Hindlimb muscle (tissue), 1 donor: ENCODE results near the gene SNRPD2. TPM values are rescaled to one million over a fixed set of nuclear protein-coding genes. Genes with fewer than 3 reads are reported as not detected.
"Not testable (repeated sequence)": the region's sequence is repeated elsewhere in the genome, so short reads cannot be mapped to it uniquely, and the experiment has no call there.

Experiments
- DNase-seq: peaks from one replicate; pipeline ENCODE4 v3.0.0-alpha.2; 2013
- polyA plus RNA-seq: library from polyadenylated mRNA; unstranded; fragments of 120-200 nt; gene quantifications from one replicate; pipeline ENCODE4 v1.2.1, GENCODE V29; 2013; ENCODE audit not compliant: insufficient read length

The SNRPD2 gene
- polyA plus RNA-seq, 1 donor, result 238 TPM

DNA sequence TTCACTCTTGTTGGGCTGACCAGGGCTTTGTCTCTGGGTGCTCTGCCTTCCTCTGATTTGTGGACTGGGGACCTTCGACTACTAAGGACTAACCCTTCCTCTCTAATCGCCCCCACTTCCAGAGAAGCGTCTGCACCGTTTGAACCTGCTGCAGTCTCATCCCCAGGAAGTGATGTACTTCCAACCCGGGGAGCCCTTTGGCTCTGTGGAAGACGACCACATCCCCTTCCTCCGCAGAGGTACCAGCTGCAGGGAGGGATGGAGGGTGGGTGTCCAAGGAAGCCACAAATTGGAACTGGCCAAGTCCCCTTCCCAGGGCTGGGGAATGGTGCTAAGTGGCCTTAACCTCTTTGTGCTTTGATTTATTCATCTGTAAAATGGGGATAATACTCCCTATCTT lies 9.9 kb upstream of the SNRPD2 start:
- DNase-seq, result no peak

DNA sequence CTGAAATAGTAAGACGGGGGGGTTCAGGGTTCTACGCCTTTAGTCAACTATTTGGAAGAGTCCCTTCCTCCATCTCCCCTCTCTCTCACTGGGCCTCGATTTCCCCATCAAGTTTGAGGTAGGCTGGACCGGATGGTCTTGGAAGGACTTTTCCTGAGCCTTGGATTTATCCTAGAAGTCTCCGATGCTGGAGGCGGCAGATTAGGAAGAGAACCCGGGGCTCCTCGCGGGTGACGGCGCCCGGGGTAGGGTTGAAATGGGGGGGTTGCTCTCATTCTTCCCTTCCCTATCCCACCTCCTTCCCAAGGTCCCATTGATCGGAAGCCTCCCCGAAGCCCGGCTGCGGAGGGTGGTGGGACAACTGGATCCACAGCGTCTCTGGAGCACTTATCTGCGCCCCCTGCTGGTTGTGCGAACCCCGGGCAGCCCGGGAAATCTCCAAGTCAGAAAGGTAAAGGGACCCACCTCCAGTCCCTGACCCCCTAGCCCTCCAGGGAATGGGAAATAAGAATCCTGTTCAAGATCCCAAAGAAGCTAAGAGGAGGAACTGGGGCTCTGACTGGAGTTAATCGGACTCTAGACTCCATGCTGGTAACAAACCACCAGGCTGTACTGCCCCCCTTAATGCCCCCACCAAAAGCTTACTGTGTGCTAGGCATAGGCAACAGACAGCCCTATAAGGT lies 1.5 kb upstream of the SNRPD2 start:
- peak; percentile 68 for DNase-seq

DNA sequence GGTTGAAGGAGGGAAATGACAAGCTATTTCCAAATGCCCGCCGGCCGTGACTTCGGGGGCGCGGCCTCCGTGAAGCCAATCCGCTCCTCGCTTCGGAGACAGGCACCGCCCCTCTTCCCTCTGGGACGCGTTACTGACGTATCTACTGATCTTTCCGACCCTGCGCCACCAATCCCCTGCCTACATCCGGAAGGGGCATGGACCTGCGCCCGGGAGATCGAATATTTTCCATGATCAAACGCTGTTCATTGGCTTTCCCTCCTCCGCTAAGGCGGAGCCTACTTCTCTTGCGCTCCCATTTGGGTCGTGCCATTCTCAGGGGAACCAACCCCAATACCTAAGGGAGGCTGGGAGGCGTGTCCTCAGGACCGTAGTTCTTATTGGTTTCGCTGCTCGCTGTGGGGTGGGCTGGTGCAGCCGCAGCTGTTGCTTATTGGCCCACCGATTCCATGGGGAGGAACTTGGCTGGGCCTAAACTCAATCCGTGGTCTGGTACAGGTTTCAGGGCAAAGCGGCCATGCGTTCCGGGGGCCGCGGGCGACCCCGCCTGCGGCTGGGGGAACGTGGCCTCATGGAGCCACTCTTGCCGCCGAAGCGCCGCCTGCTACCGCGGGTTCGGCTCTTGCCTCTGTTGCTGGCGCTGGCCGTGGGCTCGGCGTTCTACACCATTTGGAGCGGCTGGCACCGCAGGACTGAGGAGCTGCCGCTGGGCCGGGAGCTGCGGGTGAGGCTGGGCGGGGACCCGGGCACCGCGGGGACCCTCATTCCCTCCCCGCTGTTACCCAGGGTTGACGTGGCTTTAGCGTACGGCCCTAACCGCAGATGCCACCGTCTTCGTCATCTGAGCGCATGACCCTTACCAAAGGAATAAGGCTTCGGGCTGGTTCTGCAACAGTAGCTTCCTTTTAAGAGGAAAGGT lies 693 bp upstream of the SNRPD2 start, which contains the start of gene QPCTL:
Gene QPCTL, plus strand, starts transcription at position 480 of the 919 bp plus-strand sequence. Its CDS starts 38 bp downstream, at position 518.
- DNase-seq, result peak; percentile 95

DNA sequence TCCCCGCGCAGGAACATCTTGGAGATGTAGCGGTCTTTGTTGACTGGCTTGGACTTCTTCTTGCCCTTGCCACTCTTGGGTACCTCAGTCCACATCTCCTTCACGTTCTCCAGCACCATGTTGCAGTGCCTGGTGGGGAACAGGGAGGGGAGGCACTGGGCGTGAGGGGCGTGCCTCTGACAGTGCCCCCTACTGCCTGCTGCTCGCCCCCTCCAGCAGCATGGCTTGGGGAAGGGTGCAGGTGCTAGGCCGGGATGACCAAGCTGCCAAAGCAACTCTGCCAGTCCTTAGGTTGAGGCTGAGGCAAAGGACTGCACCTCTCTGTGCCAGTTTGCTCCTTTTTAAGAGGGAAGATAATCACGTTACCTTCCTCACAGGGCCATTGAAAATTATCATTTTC lies 4.2 kb downstream of the SNRPD2 start:
- no peak for DNase-seq

DNA sequence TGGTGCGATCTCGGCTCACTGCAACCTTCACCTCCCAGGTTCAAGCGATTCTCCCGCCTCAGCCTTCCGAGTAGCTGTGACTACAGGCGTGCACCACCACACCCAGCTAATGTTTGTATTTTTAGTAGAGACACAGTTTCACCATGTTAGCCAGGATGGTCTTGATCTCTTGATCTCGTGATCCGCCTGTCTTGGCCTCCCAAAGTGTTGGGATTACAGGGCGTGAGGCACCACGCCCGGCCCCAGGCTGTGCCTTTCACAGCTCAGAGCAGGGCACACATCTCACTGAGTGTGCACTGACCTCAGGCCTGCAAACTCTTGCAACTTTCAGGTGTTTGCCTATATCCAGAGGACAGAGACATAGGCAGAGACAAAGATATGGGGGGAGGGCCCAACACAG lies 6.7 kb downstream of the SNRPD2 start:
- DNase-seq, result not testable (repeated sequence)

DNA sequence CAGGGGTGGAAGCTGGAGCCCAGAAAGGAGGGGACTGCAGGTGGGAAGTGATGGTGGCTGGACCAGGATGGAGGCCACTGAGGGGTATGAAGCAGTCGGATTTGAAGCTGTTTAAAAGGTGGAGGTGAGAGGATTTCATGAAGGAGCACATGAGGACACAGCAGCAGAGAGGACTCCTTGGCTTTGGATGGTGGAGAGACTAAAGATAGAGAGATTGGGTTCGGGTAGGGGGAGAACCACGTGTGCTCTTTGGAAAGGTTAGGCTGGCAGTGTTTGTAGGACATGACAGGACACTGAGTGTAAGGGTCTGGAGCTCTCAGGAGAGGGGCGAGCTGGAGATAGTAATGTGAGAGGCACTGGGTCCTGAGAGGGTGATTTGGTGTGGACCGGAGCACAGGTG lies 8.8 kb downstream of the SNRPD2 start:
- DNase-seq, result no peak

DNA sequence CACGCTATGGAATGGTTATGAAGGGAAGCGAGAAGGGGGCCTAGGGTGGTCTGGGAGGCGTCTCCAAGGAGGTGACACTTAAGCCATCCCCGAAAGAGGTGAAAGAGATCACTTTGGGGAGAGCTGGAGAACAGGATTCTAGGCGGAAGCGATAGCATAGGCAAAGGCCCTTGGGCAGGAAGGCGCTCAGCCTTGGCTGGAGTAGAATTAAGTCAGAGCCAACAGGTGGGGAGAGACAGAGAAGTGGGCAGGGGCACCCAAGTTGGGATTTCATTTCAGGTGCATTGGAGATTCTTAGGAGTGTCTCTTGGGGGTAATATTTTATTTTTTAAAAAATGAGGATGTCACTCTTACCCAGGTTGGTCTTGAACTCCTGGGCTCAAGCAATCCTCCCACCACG lies 9.6 kb downstream of the SNRPD2 start:
- DNase-seq, result no peak

DNA sequence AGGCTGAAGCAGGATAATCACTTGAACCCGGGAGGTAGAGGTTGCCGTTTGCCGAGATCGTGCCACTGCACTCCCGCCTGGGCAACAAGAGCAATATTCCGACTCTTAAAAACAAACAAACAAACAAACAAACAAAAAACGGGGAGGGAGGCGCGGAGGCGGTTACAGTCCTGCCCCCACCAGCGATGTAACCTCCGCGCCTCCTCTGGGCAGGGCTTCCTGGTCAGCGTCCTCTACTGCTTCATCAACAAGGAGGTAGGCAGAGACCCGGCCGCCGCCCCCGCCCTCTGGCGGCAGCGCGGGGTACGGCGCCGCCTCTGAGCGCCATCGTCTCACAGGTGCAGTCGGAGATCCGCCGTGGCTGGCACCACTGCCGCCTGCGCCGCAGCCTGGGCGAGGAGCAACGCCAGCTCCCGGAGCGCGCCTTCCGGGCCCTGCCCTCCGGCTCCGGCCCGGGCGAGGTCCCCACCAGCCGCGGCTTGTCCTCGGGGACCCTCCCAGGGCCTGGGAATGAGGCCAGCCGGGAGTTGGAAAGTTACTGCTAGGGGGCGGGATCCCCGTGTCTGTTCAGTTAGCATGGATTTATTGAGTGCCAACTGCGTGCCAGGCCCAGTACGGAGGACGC lies 10.2 kb downstream of the SNRPD2 start:
- peak; percentile 66 for DNase-seq

DNA sequence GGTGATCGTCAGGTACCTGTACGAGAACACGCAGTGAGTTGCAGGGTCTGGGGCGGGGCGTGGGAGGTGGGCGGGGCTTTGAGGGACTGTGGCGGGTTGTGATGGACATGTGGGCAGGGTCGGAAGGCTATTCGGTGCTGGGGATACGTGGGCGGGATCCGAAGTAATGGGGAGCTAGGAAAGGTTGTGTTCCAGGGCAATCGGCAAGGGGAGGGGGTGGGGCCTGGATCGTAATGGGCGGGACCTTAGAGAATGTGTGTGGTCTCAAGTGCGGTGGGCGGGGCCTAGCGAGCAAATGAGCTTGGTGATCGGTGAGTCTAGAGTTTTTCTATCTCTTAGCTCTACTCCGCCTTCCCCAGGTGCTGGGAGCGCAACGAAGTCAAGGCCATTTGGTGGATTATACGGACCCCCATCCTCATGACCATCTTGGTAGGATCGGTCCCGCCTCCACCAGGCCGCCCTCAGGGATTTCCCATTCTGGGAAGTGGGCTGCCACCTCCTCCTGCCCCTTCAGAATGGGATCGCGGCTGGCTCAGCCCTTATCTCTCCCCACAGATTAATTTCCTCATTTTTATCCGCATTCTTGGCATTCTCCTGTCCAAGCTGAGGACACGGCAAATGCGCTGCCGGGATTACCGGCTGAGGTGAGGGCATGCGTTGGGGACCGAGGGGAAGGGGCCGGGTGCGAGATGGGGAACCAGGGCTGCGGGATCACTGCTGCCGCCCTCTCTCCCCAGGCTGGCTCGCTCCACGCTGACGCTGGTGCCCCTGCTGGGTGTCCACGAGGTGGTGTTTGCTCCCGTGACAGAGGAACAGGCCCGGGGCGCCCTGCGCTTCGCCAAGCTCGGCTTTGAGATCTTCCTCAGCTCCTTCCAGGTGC lies 14.2 kb downstream of the SNRPD2 start:
- no peak for DNase-seq

DNA sequence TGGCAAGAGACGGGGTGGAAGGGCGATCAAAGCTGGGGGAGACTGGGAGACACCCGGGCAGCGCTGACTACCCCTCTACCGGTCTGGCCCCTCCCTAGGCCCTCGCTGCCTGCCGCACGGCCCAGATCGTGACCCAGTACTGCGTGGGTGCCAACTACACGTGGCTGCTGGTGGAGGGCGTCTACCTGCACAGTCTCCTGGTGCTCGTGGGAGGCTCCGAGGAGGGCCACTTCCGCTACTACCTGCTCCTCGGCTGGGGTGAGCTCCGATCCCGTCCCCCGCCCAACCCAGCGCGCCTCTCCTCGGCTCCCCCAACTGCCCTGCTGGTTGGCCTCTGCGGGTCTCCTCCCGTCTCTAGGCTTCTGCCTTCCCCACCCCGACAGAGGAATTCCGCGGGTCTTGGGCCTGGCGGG lies 14.9 kb downstream of the SNRPD2 start:
- no peak for DNase-seq

DNA sequence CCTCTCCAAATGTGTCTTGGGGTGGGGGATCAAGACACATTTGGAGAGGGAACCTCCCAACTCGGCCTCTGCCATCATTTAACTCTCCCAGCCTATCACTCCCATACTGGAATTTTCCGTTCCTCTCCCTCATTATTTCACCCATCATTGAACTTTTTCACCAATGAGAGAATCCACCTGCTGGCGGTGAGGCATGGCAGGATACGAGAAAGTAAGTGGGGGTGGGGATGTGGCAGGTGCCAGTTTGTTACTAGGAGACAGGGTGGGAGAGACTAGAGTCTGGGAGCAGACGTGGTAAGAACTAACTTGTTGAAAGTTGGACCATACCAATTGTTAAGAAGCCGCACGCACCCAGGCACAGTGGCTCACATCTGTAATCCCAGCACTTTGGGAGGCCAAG lies 16.8 kb downstream of the SNRPD2 start:
- no peak for DNase-seq

DNA sequence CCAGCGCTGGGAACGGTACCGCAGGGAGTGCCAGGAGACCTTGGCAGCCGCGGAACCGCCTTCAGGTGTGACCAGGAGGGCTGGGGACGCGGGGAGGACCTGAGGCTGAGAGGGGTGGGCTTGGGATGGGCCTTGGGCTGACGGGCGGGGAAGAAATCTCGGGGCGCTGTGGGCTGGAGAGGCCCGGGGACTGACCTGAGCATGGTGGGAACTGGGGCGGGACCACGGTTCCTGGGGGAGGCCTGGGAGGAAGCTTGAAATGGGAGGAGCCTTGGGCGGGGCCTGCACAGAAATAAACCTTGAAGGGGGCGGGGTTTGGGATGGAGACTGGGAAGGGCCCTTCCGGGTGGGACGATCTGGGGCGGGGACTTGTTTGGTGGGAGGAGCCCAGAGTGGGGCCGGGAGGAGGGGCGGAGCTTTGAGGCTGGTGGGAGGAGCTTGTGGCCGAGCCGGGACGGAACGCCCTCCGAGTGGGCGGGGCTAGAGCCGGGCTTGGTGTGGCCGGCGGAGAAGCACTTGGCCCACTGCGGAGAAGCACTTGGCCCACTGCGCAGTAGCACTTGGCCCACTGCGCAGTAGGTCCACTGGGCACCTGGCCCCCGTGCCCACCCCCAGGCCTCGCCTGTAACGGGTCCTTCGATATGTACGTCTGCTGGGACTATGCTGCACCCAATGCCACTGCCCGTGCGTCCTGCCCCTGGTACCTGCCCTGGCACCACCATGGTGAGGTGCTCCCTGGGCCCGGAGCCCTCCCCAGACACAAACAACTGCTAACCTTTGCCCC lies 20.9 kb downstream of the SNRPD2 start:
- no peak for DNase-seq

DNA sequence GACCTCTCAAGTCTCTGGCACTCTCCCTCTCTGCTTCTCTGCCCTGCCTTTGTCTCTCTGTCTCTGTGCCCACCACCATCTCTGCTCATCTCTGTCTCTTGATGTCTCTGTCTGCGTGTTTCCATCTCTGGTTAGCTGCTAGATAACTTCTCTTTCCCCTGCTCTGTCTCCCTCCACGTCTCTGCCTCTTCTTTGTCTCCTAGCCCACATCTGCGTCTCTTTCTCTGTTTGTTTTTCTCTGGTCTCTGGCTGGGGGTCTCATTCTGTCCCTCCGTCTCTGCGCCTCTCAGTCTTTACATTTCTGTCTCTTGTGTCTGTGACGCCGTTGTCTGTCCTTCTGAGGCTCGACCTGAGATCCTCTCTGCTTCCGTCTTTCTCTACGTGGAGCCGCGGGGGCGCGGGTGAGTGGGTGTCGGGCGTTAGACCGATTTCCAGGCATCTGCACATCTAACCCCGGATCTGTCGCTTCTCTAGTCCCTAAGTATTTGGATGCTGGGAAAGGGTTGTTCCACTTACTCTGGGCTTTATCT lies 23.3 kb downstream of the SNRPD2 start:
- DNase-seq, result no peak

DNA sequence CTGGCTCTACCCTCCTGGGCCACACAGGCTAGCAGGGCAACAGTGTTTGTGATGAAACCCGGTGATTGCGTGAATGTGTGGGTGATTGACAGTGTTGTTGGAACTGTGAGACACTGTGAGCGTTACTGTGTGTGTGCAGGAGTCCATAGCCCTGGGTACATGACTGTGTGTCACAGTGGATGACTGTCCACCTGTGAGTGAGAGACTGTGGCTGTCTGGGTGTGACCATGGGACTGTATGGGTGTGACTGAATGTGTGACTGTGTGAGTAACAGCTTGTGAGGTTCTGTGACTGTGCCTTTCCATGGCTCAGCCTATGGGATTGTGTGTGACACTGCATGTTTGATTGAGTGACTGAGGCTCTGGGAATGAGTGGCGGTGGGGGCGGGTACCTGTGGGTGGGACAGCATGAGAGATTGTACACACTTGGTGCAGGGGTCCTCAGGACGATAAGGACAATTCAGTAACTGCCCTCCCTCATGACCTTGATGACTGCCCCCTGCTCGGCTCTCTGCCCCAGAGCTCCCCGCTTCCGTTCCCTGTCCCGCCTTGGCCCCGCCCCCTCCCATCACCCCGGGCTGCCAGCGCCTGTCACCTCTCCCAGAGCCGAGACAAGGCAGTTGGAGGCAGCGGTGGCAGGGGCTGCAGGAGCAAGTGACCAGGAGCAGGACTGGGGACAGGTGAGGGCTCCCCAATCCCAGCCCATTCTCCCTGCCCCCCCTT lies 24.0 kb downstream of the SNRPD2 start, which contains the start of gene GIPR:
Gene GIPR, plus strand, starts transcription at position 602 of the 722 bp plus-strand sequence. CDS start 1,300 bp downstream, outside the sequence.
- no peak for DNase-seq

DNA sequence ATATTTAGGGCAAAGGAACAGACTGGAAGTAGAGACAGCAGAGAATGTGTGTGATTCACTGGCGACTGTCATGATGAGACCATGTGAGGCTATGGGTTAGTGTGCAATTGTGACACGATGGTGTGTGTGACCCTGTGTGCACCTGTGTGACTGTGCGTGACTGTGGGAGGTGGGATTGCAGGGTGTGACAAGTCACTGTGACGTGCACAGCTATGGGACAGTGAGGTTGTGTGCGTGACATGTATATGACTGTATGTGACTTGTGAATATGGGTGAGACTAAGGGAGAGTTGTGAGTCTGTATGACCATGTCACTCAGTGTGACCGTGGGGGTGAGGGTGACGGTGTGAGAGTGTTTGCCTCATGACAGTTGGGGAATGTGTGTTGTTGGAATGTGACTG lies 27.2 kb downstream of the SNRPD2 start:
- DNase-seq, result no peak

DNA sequence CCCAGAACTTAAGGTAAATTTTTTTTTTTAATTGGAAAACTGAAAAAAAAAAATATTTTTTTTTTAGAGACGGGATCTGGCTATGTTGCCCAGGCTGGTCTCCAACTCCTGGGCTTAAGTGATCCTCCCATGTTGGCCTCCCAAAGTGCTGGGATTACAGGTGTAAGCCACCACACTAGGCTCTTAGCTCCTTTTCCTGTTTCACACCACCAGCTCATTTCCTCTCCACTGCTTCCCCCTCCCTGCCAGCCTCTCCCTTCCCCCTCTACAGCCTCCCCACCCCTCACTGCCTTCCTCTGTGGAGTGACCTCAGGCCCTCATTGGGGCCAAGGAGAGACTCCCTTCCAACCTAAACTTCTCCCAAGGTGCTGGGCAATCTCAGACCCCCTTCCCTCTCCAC lies 28.0 kb downstream of the SNRPD2 start:
- DNase-seq, result no peak

DNA sequence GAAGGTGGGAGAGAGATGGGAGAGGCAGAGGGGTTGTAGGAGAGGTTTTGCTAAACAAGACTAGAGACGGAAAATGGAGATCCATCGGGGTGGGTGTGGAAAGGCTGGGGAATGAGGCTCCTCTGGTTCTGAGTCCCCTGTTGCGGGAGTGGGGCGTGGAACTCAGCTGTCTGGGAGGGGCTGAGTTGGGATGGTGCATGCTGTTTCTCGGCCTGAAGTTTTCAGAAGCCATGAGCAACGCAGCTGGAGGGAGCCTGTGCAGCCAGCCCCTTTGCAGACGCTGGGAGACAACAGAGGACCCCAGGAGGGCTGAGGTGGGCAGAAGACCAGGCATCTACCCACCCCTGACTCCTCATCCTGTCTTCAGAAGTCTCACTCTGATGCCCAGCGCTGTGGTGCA lies 31.1 kb downstream of the SNRPD2 start:
- DNase-seq, result no peak

DNA sequence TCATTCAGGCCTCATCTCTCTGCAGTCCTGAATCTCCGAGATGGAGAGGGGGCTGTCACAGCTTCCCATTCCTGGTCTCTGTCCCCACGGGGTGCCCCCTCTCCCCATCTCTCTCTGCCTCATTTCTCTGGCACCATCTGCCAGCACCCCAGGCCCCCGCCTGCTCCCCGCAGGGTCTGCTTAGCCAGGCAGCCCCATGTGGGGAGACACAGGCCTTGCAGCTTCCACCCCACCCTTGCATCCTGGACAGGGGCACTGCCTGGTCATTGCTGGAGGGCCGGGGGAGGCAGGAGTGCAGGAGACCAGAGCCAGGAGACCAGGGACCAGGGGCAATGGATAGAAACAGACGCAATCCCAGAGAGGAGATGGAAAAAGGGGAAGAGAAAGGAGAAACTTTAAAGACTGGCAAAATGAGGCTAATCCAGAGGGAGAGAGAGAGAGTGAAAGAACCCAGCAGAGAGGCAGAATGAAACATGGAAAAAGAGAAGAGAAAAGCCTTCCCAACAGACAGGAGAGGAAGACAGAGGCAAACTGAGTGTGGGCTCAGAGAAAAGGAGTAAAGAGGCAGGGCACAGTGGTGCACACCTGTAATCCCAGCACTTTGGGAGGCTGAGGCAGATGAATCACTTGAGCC lies 32.5 kb downstream of the SNRPD2 start:
- no peak for DNase-seq

DNA sequence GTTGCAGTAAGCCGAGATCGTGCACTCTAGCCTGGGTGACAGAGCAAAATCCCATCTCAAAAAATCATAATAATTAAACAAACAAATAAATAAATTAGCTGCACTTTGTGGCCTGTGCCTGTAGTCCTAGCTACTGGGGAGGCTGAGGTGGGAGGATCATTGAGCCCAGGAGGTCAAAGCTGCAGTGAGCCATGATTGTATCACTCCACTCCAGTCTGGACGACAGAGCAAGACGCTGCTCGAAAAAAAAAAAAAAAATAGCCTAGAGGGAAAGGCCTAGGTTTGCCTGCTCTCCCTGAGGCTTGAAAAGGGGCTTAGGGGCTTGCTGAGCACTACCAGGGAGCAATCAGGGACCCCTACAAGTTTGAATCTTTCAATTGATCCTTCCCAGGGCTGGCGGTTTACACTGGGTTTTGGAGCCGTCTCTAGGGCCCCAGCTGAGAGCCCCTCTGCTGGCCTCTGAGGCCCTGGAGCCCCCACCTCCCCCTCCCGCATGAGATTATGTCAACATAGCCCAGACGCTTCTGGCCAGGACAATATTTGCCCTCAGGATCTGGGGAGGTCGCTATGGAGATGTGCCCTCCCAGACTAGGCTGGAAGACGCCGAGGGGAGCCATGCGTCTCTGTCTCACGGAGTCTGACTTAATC lies 34.1 kb downstream of the SNRPD2 start:
- no peak for DNase-seq
